Measurements from ENCODE around the gene GSC.

The GSC gene

DNA sequence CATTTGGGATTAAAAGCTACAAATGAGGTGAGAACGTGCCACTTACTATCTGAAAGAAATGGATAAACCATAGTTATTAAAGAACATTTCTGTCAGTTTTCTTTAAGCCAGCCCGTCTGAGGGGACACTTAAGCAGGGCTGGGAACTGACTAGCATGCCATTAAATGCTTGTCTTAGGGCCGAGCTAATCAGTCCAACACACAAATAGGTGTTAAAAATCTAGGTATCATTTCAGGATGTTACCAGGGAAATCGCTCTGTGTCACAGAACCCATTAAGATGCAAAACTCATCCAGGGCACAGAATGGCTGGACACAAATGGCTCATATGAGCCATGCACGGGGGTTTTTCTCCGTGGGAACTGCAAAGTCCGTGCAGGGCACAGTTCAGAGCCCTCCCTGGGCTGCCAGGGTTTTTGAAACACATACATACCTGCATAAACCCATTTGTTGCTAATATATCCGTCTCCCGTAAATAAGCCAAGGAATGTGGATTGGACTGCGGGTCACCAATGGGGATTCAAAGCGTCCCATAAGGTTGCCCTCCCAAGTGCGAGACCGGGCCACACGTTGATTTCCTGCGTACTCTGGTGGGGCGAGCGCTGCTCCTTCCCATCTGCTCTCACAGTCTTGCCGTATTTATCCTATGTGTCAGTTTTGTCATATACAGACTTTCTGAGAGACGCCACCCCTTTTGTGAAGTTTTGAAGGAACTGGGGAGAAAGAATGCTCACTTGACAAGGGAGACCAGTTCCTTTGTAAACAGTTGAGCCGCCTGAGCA is 5.4 kb upstream of the GSC start:
- Mint-ChIP-seq H3K27ac (no peak overlapping the region), H3K27me3 (peaks cover 56% of the 10 kb centered on the region), H3K36me3 (no peaks in the 10 kb centered on the region), H3K9me3 (ENCODE audit: low read depth) (no peaks in the 10 kb centered on the region), H3K4me3 (no peak overlapping the region), H3K4me1 (ENCODE audit: low read depth) (peaks cover 15% of the 10 kb centered on the region)

DNA sequence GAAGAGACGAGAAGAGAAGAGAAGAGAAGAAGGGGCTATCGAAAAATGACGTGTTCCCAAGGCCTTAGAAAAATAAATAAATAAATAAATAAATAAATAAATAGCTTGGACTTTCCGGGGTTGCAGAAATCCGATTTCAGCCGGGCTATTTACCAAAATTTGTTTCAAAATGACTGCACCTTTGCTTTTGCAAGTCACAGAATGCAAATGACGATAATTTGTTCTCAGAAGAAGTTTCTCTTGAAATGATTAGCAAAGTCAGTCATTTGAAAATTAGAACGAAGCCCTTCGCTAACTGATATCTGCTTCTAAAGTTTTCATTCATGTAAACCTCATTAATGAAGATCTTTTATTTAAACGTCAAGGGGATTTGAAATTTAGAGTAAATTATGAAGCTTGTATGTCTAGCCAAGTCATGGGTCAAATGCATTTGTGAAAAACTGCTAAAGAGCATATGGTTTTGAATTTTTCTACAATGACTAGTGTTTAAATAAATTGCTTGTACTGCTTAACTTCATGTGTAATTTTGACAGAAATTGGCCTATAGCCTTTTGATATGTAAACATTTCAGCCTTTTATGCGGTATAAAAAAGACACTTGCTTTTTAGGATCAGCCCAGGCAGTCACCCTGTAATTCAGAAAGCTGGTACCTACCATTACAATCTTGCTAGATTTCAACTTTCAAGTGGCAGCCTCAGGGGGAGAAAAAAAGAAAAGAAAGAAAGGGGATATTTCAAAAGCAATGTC is 4.6 kb upstream of the GSC start:
- peak overlapping the region; percentile 1 for H3K4me3 Mint-ChIP-seq
- peaks cover 15% of the 10 kb centered on the region for H3K4me1 Mint-ChIP-seq (ENCODE audit: low read depth)
- H3K27me3 Mint-ChIP-seq = peaks cover 56% of the 10 kb centered on the region
- no peaks in the 10 kb centered on the region for H3K9me3 Mint-ChIP-seq (ENCODE audit: low read depth)
- no peak overlapping the region for H3K27ac Mint-ChIP-seq
- no peaks in the 10 kb centered on the region for H3K36me3 Mint-ChIP-seq

DNA sequence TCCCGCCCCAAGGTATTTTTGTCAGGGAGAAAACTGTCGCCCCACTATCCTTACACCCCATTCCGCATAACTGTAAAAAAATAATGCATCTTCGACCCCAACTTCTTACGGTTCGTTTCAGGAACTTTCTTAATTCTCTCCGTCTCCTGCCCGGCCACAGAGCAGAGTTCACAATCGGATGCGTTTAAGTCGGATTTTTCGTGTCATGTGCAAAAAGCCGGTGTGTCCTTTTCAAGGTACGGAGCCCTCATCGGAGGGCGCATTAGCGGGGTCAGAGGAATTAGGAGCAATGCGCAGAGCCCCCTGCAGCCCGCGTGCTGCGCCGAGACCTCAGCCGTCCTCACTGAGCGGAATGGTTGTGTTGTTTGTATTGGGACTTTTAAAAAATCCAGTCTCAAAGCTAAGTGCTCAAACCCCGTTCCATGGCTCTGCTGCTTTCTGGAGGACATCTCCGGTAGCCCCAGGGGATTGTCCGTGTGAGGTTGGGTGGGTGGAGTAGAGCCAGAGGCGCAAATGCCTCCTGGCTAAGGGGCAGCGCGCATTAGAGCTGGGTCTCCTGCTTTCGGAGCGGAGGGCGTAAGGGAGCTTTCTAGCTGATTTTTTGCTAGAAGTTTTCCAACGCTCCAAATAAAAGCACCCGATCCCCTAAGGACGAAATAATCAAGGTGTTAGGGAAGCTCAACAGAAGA is 3.9 kb upstream of the GSC start:
- Mint-ChIP-seq H3K9me3 (ENCODE audit: low read depth) (no peaks in the 10 kb centered on the region), H3K27me3 (peaks cover 54% of the 10 kb centered on the region), H3K27ac (no peak overlapping the region), H3K4me3 (peak overlapping the region; percentile 1), H3K36me3 (no peaks in the 10 kb centered on the region), H3K4me1 (ENCODE audit: low read depth) (peaks cover 18% of the 10 kb centered on the region)

DNA sequence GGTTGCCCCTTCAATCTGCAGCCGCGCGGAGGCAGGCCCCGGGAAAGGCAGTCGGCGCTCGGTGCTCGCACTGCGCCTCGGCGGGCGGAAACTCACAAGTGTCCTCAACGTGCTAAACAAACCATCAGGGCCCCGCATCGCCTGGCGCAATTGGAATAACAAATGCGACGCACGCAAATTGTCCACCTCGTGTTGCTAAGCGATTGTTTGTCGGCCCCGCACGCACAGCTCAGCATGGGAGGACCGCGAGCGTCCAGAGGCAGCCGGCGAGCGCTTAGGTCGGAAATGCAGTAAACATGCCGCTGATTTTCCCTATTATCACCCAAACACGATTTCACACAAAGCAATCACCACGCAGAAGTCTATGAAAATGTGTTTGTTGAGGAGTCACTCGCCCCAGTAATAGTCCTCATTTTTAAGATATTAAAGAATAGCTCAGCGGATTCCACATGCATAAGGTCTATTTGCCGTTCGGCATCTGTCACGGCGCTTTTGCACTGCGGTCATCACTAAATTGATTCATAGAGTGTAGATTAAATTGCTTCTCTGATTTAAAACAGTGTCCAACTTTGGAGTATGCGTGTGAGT is 3.2 kb upstream of the GSC start:
- Mint-ChIP-seq H3K27ac (no peak overlapping the region), H3K36me3 (no peaks in the 10 kb centered on the region), H3K4me3 (no peak overlapping the region), H3K9me3 (ENCODE audit: low read depth) (no peaks in the 10 kb centered on the region), H3K4me1 (ENCODE audit: low read depth) (peaks cover 22% of the 10 kb centered on the region), H3K27me3 (peaks cover 58% of the 10 kb centered on the region)

DNA sequence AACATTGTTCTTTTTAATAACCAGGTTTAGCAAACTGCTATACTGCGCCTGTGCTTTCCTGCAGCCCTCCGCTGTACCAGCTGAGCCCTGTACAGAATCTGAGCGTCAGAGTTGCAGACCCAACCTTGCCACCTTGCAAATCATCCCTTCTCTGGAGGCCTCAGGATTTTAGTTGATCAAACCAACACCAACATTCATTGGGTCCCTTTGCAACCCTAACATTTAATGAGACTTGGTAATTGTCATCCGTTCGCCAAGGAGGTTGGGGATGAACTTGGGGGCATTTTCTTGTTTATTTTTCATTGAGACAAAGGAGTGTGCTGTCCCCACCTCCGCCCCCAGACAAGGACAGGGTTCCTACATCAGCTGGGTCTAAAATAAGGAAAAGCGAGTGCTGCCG is 2.6 kb upstream of the GSC start:
- Mint-ChIP-seq H3K9me3 (ENCODE audit: low read depth) (no peaks in the 10 kb centered on the region), H3K27me3 (peaks cover 59% of the 10 kb centered on the region), H3K27ac (no peak overlapping the region), H3K36me3 (no peaks in the 10 kb centered on the region), H3K4me3 (no peak overlapping the region), H3K4me1 (ENCODE audit: low read depth) (peaks cover 23% of the 10 kb centered on the region)

DNA sequence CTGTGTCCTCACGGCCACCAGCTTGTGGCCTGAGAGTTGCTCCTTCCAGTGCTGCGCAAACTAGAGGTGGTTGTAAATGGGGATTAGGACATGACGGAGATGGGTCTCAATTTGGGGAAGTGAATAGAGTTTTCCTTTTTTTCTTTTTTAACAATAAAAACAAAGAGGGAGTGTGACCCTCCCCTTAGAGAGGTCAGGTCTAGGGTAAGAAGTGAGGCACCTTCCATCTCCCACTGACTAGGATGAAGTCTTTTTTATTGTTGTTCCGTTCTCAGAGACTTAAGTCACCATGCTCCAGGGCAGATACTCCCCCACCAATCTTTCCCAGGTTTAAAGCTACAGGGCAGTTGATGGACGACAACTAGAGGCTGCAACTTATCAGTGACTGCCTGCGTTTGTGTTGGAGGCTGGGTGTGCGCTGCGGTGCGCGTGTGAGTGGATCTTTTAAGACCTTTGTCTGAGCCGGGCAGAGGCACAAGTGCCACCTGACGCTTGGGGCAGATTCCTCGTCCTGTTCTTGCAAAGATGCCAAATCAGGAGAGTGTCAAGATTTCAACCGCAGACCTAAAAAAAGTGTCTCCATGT is 2.1 kb upstream of the GSC start:
- no peaks in the 10 kb centered on the region for H3K9me3 Mint-ChIP-seq (ENCODE audit: low read depth)
- H3K36me3 Mint-ChIP-seq = no peaks in the 10 kb centered on the region
- H3K27me3 Mint-ChIP-seq = peaks cover 57% of the 10 kb centered on the region
- no peak overlapping the region for H3K27ac Mint-ChIP-seq
- H3K4me3 Mint-ChIP-seq = peak overlapping the region; percentile 40
- peaks cover 23% of the 10 kb centered on the region for H3K4me1 Mint-ChIP-seq (ENCODE audit: low read depth)

DNA sequence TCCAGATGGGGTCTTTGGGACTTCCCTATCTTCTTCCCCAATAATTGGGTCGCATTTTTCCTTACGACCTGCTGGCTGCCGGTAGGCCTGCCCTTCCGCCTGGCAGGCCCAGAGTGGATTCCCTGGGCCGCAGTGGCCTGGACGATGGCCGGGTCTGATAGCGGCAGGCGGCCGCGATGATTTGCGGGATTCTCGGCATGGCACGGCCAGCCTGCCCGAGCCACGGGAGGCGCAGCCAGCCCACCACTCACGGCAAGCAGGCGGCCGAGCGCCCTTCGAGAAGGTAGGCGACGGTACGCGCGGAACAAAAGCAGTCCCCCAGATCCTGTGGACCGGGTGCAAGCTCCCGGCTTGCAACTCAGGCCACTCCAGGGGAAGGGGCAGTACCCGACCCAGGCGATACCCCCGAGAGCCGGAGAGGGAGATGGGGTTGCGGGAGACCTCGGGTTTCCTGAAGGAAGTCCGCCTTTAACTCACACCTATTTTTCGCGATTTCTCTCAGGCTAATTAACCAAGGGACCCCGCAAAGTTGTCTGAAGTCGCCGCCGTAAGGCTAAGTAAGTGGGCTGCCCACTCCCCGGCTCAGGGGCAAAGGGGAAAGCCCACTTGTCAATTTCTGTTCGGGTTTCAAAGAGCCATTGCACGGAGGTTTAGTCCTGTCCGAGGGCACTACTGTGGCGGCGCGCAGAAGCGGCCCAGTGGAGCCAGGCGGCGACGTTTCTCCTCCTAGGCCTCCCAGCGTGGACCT is 1.4 kb upstream of the GSC start:
- peaks cover 23% of the 10 kb centered on the region for H3K4me1 Mint-ChIP-seq (ENCODE audit: low read depth)
- H3K27ac Mint-ChIP-seq = no peak overlapping the region
- no peaks in the 10 kb centered on the region for H3K9me3 Mint-ChIP-seq (ENCODE audit: low read depth)
- H3K27me3 Mint-ChIP-seq = peaks cover 56% of the 10 kb centered on the region
- H3K36me3 Mint-ChIP-seq = no peaks in the 10 kb centered on the region
- no peak overlapping the region for H3K4me3 Mint-ChIP-seq

DNA sequence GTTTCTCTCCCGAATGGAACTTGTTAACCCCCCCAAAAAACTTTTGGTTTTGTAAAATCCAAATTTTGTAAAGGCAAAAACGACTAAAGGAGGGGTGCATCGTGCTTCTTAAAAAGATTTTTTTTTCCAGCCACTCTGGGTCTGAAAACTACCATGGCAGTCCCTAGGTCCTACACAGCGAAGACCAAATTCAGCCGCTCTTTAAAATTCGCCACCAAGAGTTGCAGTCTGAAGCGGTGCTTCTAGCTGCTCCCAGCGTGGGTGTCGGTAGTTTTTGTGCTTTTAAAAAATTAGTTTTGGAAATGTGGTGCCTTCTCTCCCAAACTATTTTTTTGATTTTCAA is 873 bp upstream of the GSC start:
- no peak overlapping the region for H3K27ac Mint-ChIP-seq

DNA sequence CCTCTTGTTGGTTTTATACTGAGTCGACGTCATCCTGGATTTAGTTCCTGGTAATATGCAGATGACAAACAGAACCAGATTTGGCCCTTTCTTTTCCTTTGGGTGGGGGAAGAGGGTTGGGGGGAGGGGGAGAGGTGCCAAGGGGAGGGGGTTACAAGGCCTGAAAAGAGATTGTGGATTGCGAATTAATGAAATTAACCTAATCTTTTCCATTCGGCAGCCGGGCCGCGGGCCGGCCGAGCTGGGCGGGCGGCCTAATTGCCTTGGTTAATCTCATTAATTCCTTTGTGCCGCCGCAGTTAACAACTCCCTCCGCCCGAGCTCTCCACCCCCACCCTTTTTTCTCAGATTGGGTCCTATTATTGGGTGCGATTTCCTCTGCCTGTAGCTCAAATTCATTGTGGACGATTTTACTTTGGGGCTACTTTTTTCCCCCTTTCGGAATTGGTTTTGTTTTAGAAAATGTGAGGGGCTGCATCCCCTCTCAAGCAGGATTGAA is 387 bp upstream of the GSC start:
- peaks cover 52% of the 10 kb centered on the region for H3K27me3 Mint-ChIP-seq
- H3K4me1 Mint-ChIP-seq (ENCODE audit: low read depth) = peaks cover 19% of the 10 kb centered on the region
- peak overlapping the region; percentile 58 for H3K4me3 Mint-ChIP-seq
- H3K9me3 Mint-ChIP-seq (ENCODE audit: low read depth) = no peaks in the 10 kb centered on the region
- no peak overlapping the region for H3K27ac Mint-ChIP-seq
- H3K36me3 Mint-ChIP-seq = no peaks in the 10 kb centered on the region

More for the DNA sequence above, 873 bp upstream of the GSC start:
- H3K36me3 Mint-ChIP-seq = no peaks in the 10 kb centered on the region
- H3K4me1 Mint-ChIP-seq (ENCODE audit: low read depth) = peaks cover 23% of the 10 kb centered on the region
- H3K9me3 Mint-ChIP-seq (ENCODE audit: low read depth) = no peaks in the 10 kb centered on the region
- peaks cover 52% of the 10 kb centered on the region for H3K27me3 Mint-ChIP-seq
- H3K4me3 Mint-ChIP-seq = peak overlapping the region; percentile 58

DNA sequence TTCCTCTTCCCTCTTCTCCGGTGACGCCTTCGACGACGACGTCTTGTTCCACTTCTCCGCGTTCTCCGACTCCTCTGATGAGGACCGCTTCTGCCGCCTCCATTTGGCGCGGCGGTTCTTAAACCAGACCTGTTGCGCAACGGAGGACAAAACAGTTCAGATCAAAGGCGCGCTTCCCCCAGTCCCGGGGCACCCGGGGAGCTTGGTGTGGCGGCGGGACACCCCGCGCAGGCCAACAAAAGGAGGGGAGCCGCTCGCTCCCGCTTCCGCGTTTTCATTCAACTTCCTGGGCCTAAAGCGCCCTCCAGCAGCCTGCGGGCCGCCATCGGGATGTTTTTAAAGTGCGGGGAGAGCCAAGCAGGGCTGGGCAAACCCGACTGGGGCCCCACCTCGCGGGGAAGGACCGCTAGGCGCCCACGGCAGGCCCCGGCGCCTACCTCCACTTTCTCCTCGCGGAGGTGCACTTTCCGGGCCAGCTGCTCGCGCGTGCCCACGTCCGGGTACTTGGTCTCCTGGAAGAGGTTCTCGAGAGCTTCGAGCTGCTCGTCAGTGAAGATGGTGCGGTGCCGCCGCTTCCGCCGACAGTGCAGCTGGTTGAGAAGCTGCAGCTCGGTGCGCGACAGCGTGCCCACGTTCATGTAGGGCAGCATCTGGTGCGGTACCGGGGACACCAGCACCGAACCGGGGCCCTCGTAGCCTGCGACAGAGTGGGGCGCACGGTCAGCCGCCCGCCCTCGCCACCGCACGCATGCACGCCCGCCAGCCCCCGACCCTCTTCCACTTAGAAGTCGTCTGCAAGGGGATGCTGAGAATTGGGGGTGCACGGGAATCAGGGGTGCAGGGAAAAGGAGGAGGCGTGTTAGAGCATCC is 1.2 kb downstream of the GSC start:
- no peaks in the 10 kb centered on the region for H3K9me3 Mint-ChIP-seq (ENCODE audit: low read depth)
- H3K27ac Mint-ChIP-seq = no peak overlapping the region
- peaks cover 19% of the 10 kb centered on the region for H3K4me1 Mint-ChIP-seq (ENCODE audit: low read depth)
- H3K27me3 Mint-ChIP-seq = peaks cover 45% of the 10 kb centered on the region
- H3K36me3 Mint-ChIP-seq = no peaks in the 10 kb centered on the region
- peak overlapping the region; percentile 72 for H3K4me3 Mint-ChIP-seq

DNA sequence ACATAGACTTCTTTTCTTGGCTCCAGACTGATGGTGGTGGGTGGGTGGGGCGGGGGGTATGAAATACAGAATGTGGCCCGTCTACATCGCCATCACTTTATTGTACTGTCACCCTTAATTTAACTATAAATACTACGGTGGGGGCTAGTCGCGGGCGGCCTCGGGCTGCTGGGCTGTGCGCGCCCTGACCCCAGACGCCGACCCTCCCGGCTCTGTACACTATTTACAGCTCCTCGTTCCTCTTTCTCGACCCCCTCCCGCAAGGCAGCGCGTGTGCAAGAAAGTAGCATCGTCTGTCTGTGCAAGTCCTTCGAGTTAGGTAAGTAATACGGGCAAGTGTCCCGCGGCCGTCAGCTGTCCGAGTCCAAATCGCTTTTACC is 1.8 kb downstream of the GSC start:
- peaks cover 39% of the 10 kb centered on the region for H3K27me3 Mint-ChIP-seq

DNA sequence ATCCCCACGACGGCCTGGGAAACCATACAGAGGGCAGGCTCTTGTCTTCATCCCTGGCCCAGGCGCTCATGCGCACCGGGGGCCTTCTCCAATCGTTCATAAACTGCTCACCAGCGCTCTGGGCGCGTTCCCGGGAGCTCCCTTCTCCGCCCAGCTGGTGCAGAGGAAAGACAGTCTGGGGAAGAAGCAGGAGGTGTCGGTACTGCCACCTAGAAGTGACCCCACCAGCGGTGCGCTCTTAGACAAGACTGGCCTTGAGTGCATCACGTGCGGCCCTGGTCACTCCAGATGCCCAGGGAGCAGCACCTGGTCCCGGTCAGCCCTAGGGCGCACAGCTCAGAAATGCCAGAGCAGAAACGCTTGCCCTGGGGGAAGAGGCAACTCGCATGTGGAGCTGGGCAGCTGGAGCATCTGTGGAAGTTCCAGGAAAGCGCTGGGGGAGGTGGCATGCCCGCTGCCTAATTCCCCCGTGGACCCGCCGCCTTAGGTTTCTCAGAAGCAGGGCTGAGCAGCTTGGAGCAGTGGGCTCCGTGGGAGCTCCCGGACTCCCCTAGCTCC is 2.5 kb downstream of the GSC start:
- H3K9me3 Mint-ChIP-seq (ENCODE audit: low read depth) = no peaks in the 10 kb centered on the region
- H3K27ac Mint-ChIP-seq = no peak overlapping the region
- peaks cover 15% of the 10 kb centered on the region for H3K4me1 Mint-ChIP-seq (ENCODE audit: low read depth)
- H3K27me3 Mint-ChIP-seq = peaks cover 35% of the 10 kb centered on the region
- no peak overlapping the region for H3K4me3 Mint-ChIP-seq
- no peaks in the 10 kb centered on the region for H3K36me3 Mint-ChIP-seq

More for the DNA sequence above, 1.8 kb downstream of the GSC start:
- Mint-ChIP-seq H3K4me1 (ENCODE audit: low read depth) (peaks cover 18% of the 10 kb centered on the region), H3K36me3 (no peaks in the 10 kb centered on the region), H3K27ac (no peak overlapping the region), H3K9me3 (ENCODE audit: low read depth) (no peaks in the 10 kb centered on the region), H3K4me3 (peak overlapping the region; percentile 69)

DNA sequence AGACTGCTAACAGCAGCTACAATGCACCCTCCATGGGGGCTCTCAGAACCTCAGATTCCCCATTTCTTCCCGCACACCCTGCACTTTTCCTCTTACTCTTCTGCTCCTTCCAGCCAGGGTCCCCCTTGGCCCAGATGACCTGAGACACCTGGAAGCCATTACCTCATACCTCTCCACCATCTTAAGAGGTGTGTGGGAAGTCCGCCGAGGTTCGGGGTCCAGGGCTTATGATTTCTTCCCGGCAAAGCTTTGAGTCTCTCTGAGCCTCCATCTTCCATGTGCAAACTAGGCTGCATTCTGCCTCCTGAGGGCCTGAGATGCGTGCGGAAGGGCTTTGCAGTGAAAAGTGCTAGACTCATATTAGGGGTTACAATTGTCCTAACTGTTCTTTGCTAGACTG is 5.3 kb downstream of the GSC start:
- Mint-ChIP-seq H3K36me3 (no peaks in the 10 kb centered on the region), H3K27me3 (peaks cover 24% of the 10 kb centered on the region), H3K4me1 (ENCODE audit: low read depth) (peaks cover 8% of the 10 kb centered on the region), H3K4me3 (no peak overlapping the region), H3K27ac (no peak overlapping the region), H3K9me3 (ENCODE audit: low read depth) (no peaks in the 10 kb centered on the region)
